Measurements from ENCODE around the gene S1PR2. TPM values are rescaled to one million over a fixed set of nuclear protein-coding genes. Genes with fewer than 3 reads are reported as not detected.
"Not testable (repeated sequence)": the region's sequence is repeated elsewhere in the genome, so short reads cannot be mapped to it uniquely, and the experiment has no call there.

Gene S1PR2
- total RNA-seq, 1 experiment from 2014 or later = 8.4 TPM

DNA sequence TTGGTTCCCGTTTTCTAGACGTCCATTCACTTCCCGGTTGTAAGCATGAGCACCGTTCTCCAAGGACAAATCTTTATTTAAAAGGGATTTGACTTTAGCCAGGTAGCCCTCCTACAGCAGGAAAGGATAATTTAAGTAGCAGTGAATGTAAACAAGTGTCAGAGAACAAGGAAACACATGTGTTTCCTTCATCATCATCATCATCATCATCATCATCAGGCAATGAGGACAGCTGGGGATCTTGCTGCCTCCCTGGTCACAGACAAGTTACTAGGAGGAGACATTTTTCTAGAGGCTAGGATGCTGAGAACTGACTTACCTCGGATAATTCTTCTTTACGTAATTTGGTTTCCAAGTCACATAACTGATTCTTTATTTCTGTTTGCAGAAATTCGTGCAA lies 50.7 kb downstream of the S1PR2 start:
- ChIA-PET POLR2A (ENCODE audit: low non-redundant PET) (no interaction called here), CTCF (no interaction called here)
- no TSS peak for BruUV-seq (replicated peaks)

DNA sequence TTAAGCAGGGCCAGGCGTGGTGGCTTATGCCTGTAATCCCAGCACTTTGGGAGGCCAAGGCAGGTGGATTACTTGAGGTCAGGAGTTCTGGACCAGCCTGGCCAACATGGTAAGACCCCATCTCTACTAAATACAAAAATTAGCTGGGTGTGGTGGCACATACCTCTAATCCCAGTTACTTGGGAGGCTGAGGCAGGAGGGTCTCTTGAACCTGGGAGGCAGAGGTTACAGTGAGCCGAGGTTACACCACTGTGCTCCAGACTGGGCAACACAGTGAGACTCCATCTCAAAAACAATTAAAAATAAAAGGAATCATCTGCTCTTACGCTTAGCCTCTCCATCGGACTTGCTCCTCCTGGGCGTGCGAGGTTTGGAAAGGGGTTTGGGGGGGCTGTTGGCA lies 51.1 kb downstream of the S1PR2 start:
- H3K27ac ChIP-seq (ENCODE audit: low read depth, low read length, poor library complexity, severe bottlenecking); H3K4me1 ChIP-seq (ENCODE audit: insufficient read depth, low read length, poor library complexity, severe bottlenecking); POLR2A ChIA-PET (ENCODE audit: low non-redundant PET); intact Hi-C loops (cut with micrococcal nuclease; ENCODE audit: unreplicated experiment); H3K4me3 ChIP-seq (ENCODE audit: low read depth, low read length, poor library complexity, severe bottlenecking); CTCF ChIA-PET; H3K9me3 ChIP-seq (ENCODE audit: low read depth, low read length, poor library complexity, severe bottlenecking); DNase-seq (ENCODE audit: low spot score); H3K27me3 ChIP-seq (replicated peaks; ENCODE audit: insufficient read depth, low read depth, low read length, poor library complexity): not testable (repeated sequence)
- BruUV-seq (replicated peaks) = TSS peak; percentile 9
- peaks cover 66% of the 10 kb centered on the region for H3K36me3 ChIP-seq (ENCODE audit: insufficient read depth, low read length, poor library complexity, severe bottlenecking)

More for the DNA sequence above, 50.7 kb downstream of the S1PR2 start:
- intact Hi-C loops (cut with micrococcal nuclease; ENCODE audit: unreplicated experiment) = no loop called here
- H3K27me3 ChIP-seq (replicated peaks; ENCODE audit: insufficient read depth, low read depth, low read length, poor library complexity) = no peaks in the 10 kb centered on the region
- H3K9me3 ChIP-seq (ENCODE audit: low read depth, low read length, poor library complexity, severe bottlenecking) = no peaks in the 10 kb centered on the region
- no peak overlapping the region for H3K4me3 ChIP-seq (ENCODE audit: low read depth, low read length, poor library complexity, severe bottlenecking)
- H3K27ac ChIP-seq (ENCODE audit: low read depth, low read length, poor library complexity, severe bottlenecking) = no peak overlapping the region
- H3K36me3 ChIP-seq (ENCODE audit: insufficient read depth, low read length, poor library complexity, severe bottlenecking) = peaks cover 62% of the 10 kb centered on the region
- no peak for TF ChIP-seq EZH2 (IDR thresholded peaks at IDR 0.05; ENCODE audit: borderline replicate concordance, low read depth, low read length, poor library complexity, severe bottlenecking)
- TF ChIP-seq, protein P1, sequence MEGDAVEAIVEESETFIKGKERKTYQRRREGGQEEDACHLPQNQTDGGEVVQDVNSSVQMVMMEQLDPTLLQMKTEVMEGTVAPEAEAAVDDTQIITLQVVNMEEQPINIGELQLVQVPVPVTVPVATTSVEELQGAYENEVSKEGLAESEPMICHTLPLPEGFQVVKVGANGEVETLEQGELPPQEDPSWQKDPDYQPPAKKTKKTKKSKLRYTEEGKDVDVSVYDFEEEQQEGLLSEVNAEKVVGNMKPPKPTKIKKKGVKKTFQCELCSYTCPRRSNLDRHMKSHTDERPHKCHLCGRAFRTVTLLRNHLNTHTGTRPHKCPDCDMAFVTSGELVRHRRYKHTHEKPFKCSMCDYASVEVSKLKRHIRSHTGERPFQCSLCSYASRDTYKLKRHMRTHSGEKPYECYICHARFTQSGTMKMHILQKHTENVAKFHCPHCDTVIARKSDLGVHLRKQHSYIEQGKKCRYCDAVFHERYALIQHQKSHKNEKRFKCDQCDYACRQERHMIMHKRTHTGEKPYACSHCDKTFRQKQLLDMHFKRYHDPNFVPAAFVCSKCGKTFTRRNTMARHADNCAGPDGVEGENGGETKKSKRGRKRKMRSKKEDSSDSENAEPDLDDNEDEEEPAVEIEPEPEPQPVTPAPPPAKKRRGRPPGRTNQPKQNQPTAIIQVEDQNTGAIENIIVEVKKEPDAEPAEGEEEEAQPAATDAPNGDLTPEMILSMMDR (conservative IDR thresholded peaks at IDR 0.05; ENCODE audit: low read depth, low read length) = no peak
- DNase-seq (ENCODE audit: low spot score) = no peak
- H3K4me1 ChIP-seq (ENCODE audit: insufficient read depth, low read length, poor library complexity, severe bottlenecking) = no peaks in the 10 kb centered on the region

DNA sequence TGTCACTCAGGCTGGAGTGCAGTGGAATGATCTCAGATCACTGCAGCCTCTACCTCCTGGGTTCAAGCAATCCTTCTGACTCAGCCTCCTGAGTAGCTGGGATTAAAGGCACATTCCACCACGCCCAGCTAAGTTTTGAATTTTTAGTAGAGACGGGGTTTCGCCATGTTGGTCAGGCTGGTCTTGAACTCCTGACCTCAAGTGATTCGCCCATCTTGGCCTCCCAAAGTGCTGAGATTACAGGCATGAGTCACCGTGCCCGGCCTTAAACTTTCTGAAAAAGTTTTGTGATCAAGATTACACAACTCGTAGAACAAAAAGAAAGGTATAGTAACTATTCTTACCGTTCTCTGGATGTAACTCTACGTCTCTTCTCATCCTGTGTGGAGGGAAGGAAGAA lies 57.6 kb downstream of the S1PR2 start:
- Histone ChIP-seq H3K27me3 (replicated peaks; ENCODE audit: insufficient read depth, low read depth, low read length, poor library complexity) (no peaks in the 10 kb centered on the region), H3K36me3 (ENCODE audit: insufficient read depth, low read length, poor library complexity, severe bottlenecking) (peaks cover 80% of the 10 kb centered on the region), H3K27ac (ENCODE audit: low read depth, low read length, poor library complexity, severe bottlenecking) (no peak overlapping the region), H3K4me1 (ENCODE audit: insufficient read depth, low read length, poor library complexity, severe bottlenecking) (no peaks in the 10 kb centered on the region), H3K4me3 (ENCODE audit: low read depth, low read length, poor library complexity, severe bottlenecking) (no peak overlapping the region), H3K9me3 (ENCODE audit: low read depth, low read length, poor library complexity, severe bottlenecking) (no peaks in the 10 kb centered on the region)
- BruUV-seq (replicated peaks) = no TSS peak
- ChIA-PET POLR2A (ENCODE audit: low non-redundant PET) (no interaction called here), CTCF (no interaction called here)
- no peak for TF ChIP-seq EZH2 (IDR thresholded peaks at IDR 0.05; ENCODE audit: borderline replicate concordance, low read depth, low read length, poor library complexity, severe bottlenecking)
- TF ChIP-seq, protein P1 (conservative IDR thresholded peaks at IDR 0.05; ENCODE audit: low read depth, low read length) = no peak
- DNase-seq (ENCODE audit: low spot score) = no peak
- intact Hi-C loops (cut with micrococcal nuclease; ENCODE audit: unreplicated experiment) = no loop called here

Small RNA genes lying within 50 kb of the gene (microRNA-seq; reads per million reads assigned to microRNA genes)
- gene MIR4322 = not detected

Other genes with a start within 250 kb of the S1PR2 start
- gene COL5A3, start 220.8 kb downstream of the S1PR2 start, total RNA-seq (2021) = 6.4 and 6.8 TPM in 2 replicates
- not detected in 2 replicates for gene RDH8, start 217.8 kb downstream of the S1PR2 start, total RNA-seq (2021)
- gene SHFL, start 145.0 kb downstream of the S1PR2 start, total RNA-seq (2021) = 15.2 and 17.3 TPM in 2 replicates
- gene ANGPTL6, start 128.7 kb downstream of the S1PR2 start, total RNA-seq (2021) = not detected in 2 replicates
- 116 and 132 TPM in 2 replicates for gene PPAN, start 125.0 kb downstream of the S1PR2 start, total RNA-seq (2021)
- 32.2 and 39.4 TPM in 2 replicates for gene P2RY11, start 119.6 kb downstream of the S1PR2 start, total RNA-seq (2021)
- 260 and 266 TPM in 2 replicates for gene EIF3G, start 111.4 kb downstream of the S1PR2 start, total RNA-seq (2021)
- 371 and 383 TPM in 2 replicates for gene DNMT1, start 36.4 kb downstream of the S1PR2 start, total RNA-seq (2021)
- gene MRPL4, start 20.9 kb upstream of the S1PR2 start, total RNA-seq (2021) = 107 and 112 TPM in 2 replicates
- 1.7 and 2.2 TPM in 2 replicates for gene ICAM1, start 39.8 kb upstream of the S1PR2 start, total RNA-seq (2021)
- 0.58 and 1.5 TPM in 2 replicates for gene ICAM4, start 55.6 kb upstream of the S1PR2 start, total RNA-seq (2021)
- 4.6 and 6.9 TPM in 2 replicates for gene ICAM5, start 58.6 kb upstream of the S1PR2 start, total RNA-seq (2021)
- 7.2 TPM in 2 replicates for gene ZGLP1, start 78.5 kb upstream of the S1PR2 start, total RNA-seq (2021)
- gene FDX2, start 84.7 kb upstream of the S1PR2 start, total RNA-seq (2021) = 26.7 and 29.9 TPM in 2 replicates
- gene RAVER1, start 102.2 kb upstream of the S1PR2 start, total RNA-seq (2021) = 84.6 and 87.7 TPM in 2 replicates
- 2.6 and 3.2 TPM in 2 replicates for gene ICAM3, start 108.3 kb upstream of the S1PR2 start, total RNA-seq (2021)
- 118 and 121 TPM in 2 replicates for gene TYK2, start 149.2 kb upstream of the S1PR2 start, total RNA-seq (2021)
- 272 and 288 TPM in 2 replicates for gene CDC37, start 172.2 kb upstream of the S1PR2 start, total RNA-seq (2021)
- 32.5 and 40.1 TPM in 2 replicates for gene PDE4A, start 189.2 kb upstream of the S1PR2 start, total RNA-seq (2021)